Right lobe of liver (tissue), 4 donors: Measurements from ENCODE around the gene NRXN3.

Source experiments
- CTCF ChIP-seq, 4 donors: fragments of 200-600 bp in 3 of 4; fragments of 450-650 bp in 1 of 4; IDR thresholded peaks; one replicate each; pipeline versions ENCODE4 v1.5.1 to v1.8.0; 2016 to 2022; ENCODE audit warnings: antibody characterized with exemption in 4 of 4, mild to moderate bottlenecking in 2 of 4
- POLR2A ChIP-seq: fragments of 450-650 bp; IDR thresholded peaks from one replicate; pipeline ENCODE4 v1.6.1; 2017; ENCODE audit warnings: antibody characterized with exemption, mild to moderate bottlenecking
- donor health status: DM: no; HTN: no; CAD: no.
- donor health status: DM: no; HTN: no; CAD: no.
- donor health status: DM: no; HTN: yes; CAD: no.

- TF ChIP-seq CTCF (IDR thresholded peaks at IDR 0.05) (no peak), POLR2A (no peak)
Measured at GRCh38 chr14:78178971-78179370, 8.8 kb downstream of the NRXN3 start.
